Measurements from ENCODE around the gene LRPAP1. TPM values are rescaled to one million over a fixed set of nuclear protein-coding genes. Genes with fewer than 3 reads are reported as not detected.

LRPAP1 gene
- polyA plus RNA-seq, 1 donor from 2014 or later: 91.1 TPM

DNA sequence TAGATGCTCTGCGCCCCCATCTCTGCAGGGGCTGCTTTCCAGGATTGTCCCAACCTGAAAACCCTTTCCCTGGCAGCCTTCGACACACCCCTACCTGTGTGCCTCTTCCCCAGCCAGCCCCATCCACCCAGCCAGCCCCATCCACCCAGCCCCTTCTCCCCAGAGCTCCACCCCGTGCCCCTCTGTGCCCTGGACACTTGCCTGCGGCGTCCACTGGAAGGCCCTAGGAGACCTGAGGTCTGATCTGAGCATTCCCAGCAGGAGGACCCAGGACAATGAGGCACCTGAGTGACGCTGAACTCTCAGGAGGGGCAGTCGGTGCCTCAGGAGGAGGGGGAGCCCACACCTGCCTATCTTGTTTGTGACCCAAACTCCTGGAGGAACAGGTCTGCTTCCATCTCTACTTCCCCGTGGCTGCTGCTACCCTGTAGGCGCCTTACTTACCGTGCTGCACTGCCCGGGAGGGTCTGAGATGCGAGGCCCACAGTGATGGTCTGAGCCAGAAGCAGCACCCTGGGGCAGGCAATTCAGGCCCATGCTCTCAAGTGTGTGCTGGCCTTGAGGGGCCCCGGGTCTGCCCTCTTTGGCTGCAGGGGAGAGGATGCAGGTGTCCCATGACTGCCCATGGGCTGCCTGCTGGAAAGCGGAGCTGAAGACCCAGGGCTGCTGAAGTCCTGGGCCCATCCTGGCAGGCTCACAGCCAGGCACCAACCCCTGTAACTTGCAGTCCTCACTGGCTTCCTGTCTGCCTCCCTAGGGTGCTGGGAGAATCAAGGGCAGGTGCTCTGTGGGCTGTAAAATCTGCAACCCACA lies 4.9 kb downstream of the LRPAP1 start:
- H3K79me2 ChIP-seq (replicated peaks; ENCODE audit: insufficient read depth, low read length): peaks cover 24% of the 10 kb centered on the region
- no peak overlapping the region for H3K4me2 ChIP-seq (ENCODE audit: low read length)
- H3K9me3 ChIP-seq (ENCODE audit: low read length): no peaks in the 10 kb centered on the region
- H3K27me3 ChIP-seq (ENCODE audit: insufficient read depth, low read depth, low read length): no peaks in the 10 kb centered on the region
- H4K20me1 ChIP-seq (ENCODE audit: insufficient read depth): no peaks in the 10 kb centered on the region
- no peak overlapping the region for H3K4me3 ChIP-seq (ENCODE audit: low read length)
- no peak overlapping the region for H3K9ac ChIP-seq (ENCODE audit: low read length)
- TF ChIP-seq RAD21 (conservative IDR thresholded peaks at IDR 0.05): no peak
- TF ChIP-seq TAF1 (IDR thresholded peaks at IDR 0.05; ENCODE audit: low read depth): no peak
- TF ChIP-seq REST (IDR thresholded peaks at IDR 0.05; ENCODE audit: borderline replicate concordance): no peak
- no peak for TF ChIP-seq EZH2 (IDR thresholded peaks at IDR 0.05; ENCODE audit: borderline replicate concordance, insufficient read depth, low read length, poor library complexity, severe bottlenecking)
- no peak for TF ChIP-seq MXI1 (conservative IDR thresholded peaks at IDR 0.05; ENCODE audit: poor library complexity, severe bottlenecking)
- TF ChIP-seq POLR2AphosphoS5 (IDR thresholded peaks at IDR 0.05): no peak
- no peak for TF ChIP-seq SMC3 (conservative IDR thresholded peaks at IDR 0.05; ENCODE audit: poor library complexity)
- TF ChIP-seq CTCF (IDR thresholded peaks at IDR 0.05; ENCODE audit: poor library complexity, severe bottlenecking): no peak
- TF ChIP-seq EP300 (conservative IDR thresholded peaks at IDR 0.05; ENCODE audit: poor library complexity, severe bottlenecking): no peak
- H2AFZ ChIP-seq (ENCODE audit: low read depth, low read length): no peak overlapping the region
- no peaks in the 10 kb centered on the region for H3F3A ChIP-seq (ENCODE audit: insufficient read depth, low read length, poor library complexity, severe bottlenecking)
- no peaks in the 10 kb centered on the region for H3K36me3 ChIP-seq (ENCODE audit: insufficient read depth, low read length)
- H3K27ac ChIP-seq (ENCODE audit: low read length): no peak overlapping the region
- H3K9me2 ChIP-seq (ENCODE audit: insufficient read depth, low read length): no peaks in the 10 kb centered on the region

- no peaks in the 10 kb centered on the region for H4K20me1 ChIP-seq (ENCODE audit: insufficient read depth)
- peaks cover 21% of the 10 kb centered on the region for H3K79me2 ChIP-seq (replicated peaks; ENCODE audit: insufficient read depth, low read length)
Measured at GRCh38 chr4:3526456-3526855, 5.8 kb downstream of the LRPAP1 start.

More at GRCh38 chr4:3526456-3526855, 5.8 kb downstream of the LRPAP1 start:
- Histone ChIP-seq H3K36me3 (ENCODE audit: insufficient read depth, low read length) (no peaks in the 10 kb centered on the region), H2AFZ (ENCODE audit: low read depth, low read length) (no peak overlapping the region), H3K9me3 (ENCODE audit: low read length) (no peaks in the 10 kb centered on the region), H3K9ac (ENCODE audit: low read length) (no peak overlapping the region), H3K4me3 (ENCODE audit: low read length) (no peak overlapping the region), H3F3A (ENCODE audit: insufficient read depth, low read length, poor library complexity, severe bottlenecking) (no peaks in the 10 kb centered on the region), H3K4me2 (ENCODE audit: low read length) (no peak overlapping the region), H3K9me2 (ENCODE audit: insufficient read depth, low read length) (no peaks in the 10 kb centered on the region), H3K27ac (ENCODE audit: low read length) (no peak overlapping the region), H3K27me3 (ENCODE audit: insufficient read depth, low read depth, low read length) (no peaks in the 10 kb centered on the region)
- TF ChIP-seq REST (IDR thresholded peaks at IDR 0.05; ENCODE audit: borderline replicate concordance) (no peak), RAD21 (conservative IDR thresholded peaks at IDR 0.05) (no peak), EZH2 (IDR thresholded peaks at IDR 0.05; ENCODE audit: borderline replicate concordance, insufficient read depth, low read length, poor library complexity, severe bottlenecking) (no peak), POLR2AphosphoS5 (IDR thresholded peaks at IDR 0.05) (no peak), SMC3 (conservative IDR thresholded peaks at IDR 0.05; ENCODE audit: poor library complexity) (no peak), EP300 (conservative IDR thresholded peaks at IDR 0.05; ENCODE audit: poor library complexity, severe bottlenecking) (no peak), TAF1 (IDR thresholded peaks at IDR 0.05; ENCODE audit: low read depth) (no peak), CTCF (IDR thresholded peaks at IDR 0.05; ENCODE audit: poor library complexity, severe bottlenecking) (no peak), MXI1 (conservative IDR thresholded peaks at IDR 0.05; ENCODE audit: poor library complexity, severe bottlenecking) (no peak)
